ENCODE measurements around the gene IREB2.

The IREB2 gene

DNA sequence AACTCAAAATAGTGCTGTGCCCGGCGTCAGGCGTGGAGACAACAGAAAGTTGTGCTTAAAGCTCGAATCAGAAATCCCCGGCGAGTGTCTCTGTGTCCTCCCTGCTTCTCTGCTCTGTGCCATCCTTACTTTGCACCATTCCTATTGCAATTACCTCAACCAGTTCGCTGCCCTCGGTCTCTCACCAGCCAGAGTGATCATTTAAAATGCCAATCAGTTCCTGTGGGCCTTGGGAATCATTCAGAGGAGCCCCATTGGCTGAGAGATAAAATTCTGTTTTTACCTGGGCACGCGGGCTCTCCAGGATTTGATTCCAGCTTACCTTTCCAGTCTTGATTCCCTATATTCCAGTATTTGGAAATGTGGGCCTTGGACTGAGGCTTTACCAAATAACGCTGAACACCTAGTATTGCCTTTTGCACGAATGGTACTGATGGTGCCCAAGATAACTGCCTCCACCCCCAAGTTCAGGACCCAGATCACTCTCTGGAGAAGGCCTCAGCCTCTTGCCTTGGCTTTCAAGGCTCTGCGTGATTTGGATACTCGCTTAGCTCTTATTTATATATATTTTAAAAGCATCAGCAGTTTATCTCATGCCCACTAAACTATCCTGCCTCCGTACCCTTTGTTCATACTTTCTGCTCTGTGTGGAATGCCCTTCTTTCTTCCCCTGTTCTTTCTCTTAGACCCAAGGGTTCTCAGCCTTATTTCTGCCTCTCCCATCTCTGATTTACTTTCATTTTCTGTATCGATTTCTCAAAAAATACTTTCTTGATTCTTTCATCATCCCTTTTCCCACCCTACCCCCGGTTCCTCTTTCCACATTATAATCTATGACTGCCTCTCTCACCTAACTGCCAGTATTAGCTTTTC, 103.1 kb downstream of the IREB2 start:
- Histone ChIP-seq H3K79me2 (ENCODE audit: insufficient read depth, low read depth) (peaks cover 55% of the 10 kb centered on the region), H4K20me1 (ENCODE audit: insufficient read depth) (no peaks in the 10 kb centered on the region), H3K4me2 (peak overlapping the region; percentile 94), H2AFZ (ENCODE audit: low read depth) (peak overlapping the region; percentile 62; the same call in 1 of the 2 replicates), H3K36me3 (ENCODE audit: insufficient read depth) (peaks cover 24% of the 10 kb centered on the region; the same call in 1 of the 2 replicates), H3K27ac (peak overlapping the region; percentile 96), H3K27me3 (ENCODE audit: insufficient read depth, low read depth) (no peaks in the 10 kb centered on the region), H3K4me3 (IDR thresholded peaks at IDR 0.05; ENCODE audit: insufficient read depth, low read depth, low read length) (no peak overlapping the region), H3K4me1 (ENCODE audit: low read depth, poor library complexity, severe bottlenecking) (peaks cover 72% of the 10 kb centered on the region), H3K9ac (peak overlapping the region; percentile 94)
- TF ChIP-seq, protein P1, sequence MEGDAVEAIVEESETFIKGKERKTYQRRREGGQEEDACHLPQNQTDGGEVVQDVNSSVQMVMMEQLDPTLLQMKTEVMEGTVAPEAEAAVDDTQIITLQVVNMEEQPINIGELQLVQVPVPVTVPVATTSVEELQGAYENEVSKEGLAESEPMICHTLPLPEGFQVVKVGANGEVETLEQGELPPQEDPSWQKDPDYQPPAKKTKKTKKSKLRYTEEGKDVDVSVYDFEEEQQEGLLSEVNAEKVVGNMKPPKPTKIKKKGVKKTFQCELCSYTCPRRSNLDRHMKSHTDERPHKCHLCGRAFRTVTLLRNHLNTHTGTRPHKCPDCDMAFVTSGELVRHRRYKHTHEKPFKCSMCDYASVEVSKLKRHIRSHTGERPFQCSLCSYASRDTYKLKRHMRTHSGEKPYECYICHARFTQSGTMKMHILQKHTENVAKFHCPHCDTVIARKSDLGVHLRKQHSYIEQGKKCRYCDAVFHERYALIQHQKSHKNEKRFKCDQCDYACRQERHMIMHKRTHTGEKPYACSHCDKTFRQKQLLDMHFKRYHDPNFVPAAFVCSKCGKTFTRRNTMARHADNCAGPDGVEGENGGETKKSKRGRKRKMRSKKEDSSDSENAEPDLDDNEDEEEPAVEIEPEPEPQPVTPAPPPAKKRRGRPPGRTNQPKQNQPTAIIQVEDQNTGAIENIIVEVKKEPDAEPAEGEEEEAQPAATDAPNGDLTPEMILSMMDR (conservative IDR thresholded peaks at IDR 0.05; ENCODE audit: low read depth, low read length) = no peak

DNA sequence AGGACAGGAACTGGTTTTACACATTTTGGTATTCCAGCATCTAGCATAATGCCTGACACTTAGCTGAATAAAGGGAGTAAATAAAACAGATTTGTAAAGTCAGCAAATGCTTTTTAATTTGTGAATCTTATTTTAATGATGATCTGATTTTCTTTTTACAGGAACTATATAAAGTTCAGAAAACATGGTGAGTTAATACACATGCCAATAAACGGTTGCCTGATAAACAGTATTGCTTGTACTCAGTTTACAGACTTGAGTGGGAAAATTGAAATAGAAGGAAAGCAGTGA, 103.7 kb downstream of the IREB2 start:
- Histone ChIP-seq H3K4me3 (IDR thresholded peaks at IDR 0.05; ENCODE audit: insufficient read depth, low read depth, low read length) (no peak overlapping the region), H3K9ac (peak overlapping the region; percentile 94; the same call in 1 of the 2 replicates)
- TF ChIP-seq, protein P1 (conservative IDR thresholded peaks at IDR 0.05; ENCODE audit: low read depth, low read length) = no peak

DNA sequence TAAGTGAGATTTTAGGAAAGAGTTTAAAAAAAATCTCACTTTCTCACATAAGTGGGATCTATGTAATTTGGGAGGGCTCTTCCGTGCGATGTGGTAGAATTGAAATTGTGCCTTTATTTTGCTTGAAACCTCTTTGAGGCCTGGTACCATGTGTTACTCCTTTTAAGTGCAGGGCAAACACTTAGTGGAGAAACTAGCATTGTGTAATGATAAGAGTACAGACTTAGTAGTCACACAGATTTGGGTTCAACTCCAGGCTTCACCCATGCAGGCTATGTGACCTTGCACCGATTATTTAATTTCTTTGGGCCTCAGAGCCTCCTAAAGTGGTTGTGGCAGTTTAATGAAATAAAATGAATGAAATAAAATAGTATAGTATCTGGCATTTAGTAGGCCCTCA, 104.6 kb downstream of the IREB2 start:
- H3K79me2 ChIP-seq (ENCODE audit: insufficient read depth, low read depth) = peaks cover 67% of the 10 kb centered on the region
- H3K27ac ChIP-seq = peak overlapping the region; percentile 96; the same call in 1 of the 2 replicates
- no peaks in the 10 kb centered on the region for H4K20me1 ChIP-seq (ENCODE audit: insufficient read depth)
- TF ChIP-seq, protein P1 (conservative IDR thresholded peaks at IDR 0.05; ENCODE audit: low read depth, low read length) = no peak
- no peak overlapping the region for H2AFZ ChIP-seq (ENCODE audit: low read depth)
- no peak overlapping the region for H3K4me3 ChIP-seq (IDR thresholded peaks at IDR 0.05; ENCODE audit: insufficient read depth, low read depth, low read length)
- H3K4me2 ChIP-seq = peak overlapping the region; percentile 94
- H3K9ac ChIP-seq = no peak overlapping the region
- H3K4me1 ChIP-seq (ENCODE audit: low read depth, poor library complexity, severe bottlenecking) = peaks cover 77% of the 10 kb centered on the region
- H3K36me3 ChIP-seq (ENCODE audit: insufficient read depth) = peaks cover 29% of the 10 kb centered on the region; the same call in 1 of the 2 replicates
- H3K27me3 ChIP-seq (ENCODE audit: insufficient read depth, low read depth) = no peaks in the 10 kb centered on the region

More for the DNA sequence above, 103.7 kb downstream of the IREB2 start:
- Histone ChIP-seq H3K36me3 (ENCODE audit: insufficient read depth) (peaks cover 25% of the 10 kb centered on the region; the same call in 1 of the 2 replicates), H3K27me3 (ENCODE audit: insufficient read depth, low read depth) (no peaks in the 10 kb centered on the region), H3K27ac (peak overlapping the region; percentile 96), H3K4me2 (peak overlapping the region; percentile 94), H4K20me1 (ENCODE audit: insufficient read depth) (no peaks in the 10 kb centered on the region), H3K4me1 (ENCODE audit: low read depth, poor library complexity, severe bottlenecking) (peaks cover 72% of the 10 kb centered on the region), H2AFZ (ENCODE audit: low read depth) (no peak overlapping the region), H3K79me2 (ENCODE audit: insufficient read depth, low read depth) (peaks cover 57% of the 10 kb centered on the region)

DNA sequence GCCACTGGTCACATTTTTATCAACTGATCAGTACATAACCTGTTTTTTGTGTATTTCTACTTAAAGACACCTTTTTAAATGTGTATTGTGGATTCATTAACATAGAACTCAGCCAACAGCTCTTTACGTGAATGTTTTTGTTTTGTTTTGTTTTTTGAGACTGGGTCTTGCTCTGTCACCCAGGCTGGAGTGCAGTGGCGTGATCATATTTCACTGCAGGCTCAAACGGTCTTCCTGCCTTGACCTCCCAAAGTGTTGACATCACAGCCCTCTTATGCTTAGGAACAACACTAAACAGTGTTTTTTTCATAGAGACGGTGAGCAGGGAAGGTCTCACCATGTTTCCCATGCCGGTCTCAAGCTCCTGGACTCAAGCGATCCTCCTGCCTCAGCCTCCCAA, 112.2 kb downstream of the IREB2 start:
- Histone ChIP-seq H3K79me2 (ENCODE audit: insufficient read depth, low read depth) (peaks cover 22% of the 10 kb centered on the region; the same call in 1 of the 2 replicates), H3K36me3 (ENCODE audit: insufficient read depth) (peaks cover 27% of the 10 kb centered on the region), H3K4me3 (IDR thresholded peaks at IDR 0.05; ENCODE audit: insufficient read depth, low read depth, low read length) (no peak overlapping the region), H3K27me3 (ENCODE audit: insufficient read depth, low read depth) (no peaks in the 10 kb centered on the region), H3K4me1 (ENCODE audit: low read depth, poor library complexity, severe bottlenecking) (peaks cover 100% of the 10 kb centered on the region), H4K20me1 (ENCODE audit: insufficient read depth) (no peaks in the 10 kb centered on the region), H3K9ac (peak overlapping the region; percentile 81), H3K4me2 (peak overlapping the region; percentile 95), H2AFZ (ENCODE audit: low read depth) (no peak overlapping the region), H3K27ac (peak overlapping the region; percentile 98)
- TF ChIP-seq, protein P1 (conservative IDR thresholded peaks at IDR 0.05; ENCODE audit: low read depth, low read length) = no peak
